Left kidney (tissue), 2 donors: ENCODE measurements around the gene RAB11B. TPM values are rescaled to one million over a fixed set of nuclear protein-coding genes. Genes with fewer than 3 reads are reported as not detected.
A peak's percentile ranks its signal among the peaks of the same experiment; 100 is the strongest.
"Not testable (repeated sequence)": the region's sequence is repeated elsewhere in the genome, so short reads cannot be mapped to it uniquely, and the experiment has no call there.

ENCODE experiments used
- DNase-seq: peaks from one replicate; pipeline ENCODE4 v3.0.0-alpha.2; 2013
- polyA plus RNA-seq: library from polyadenylated mRNA; unstranded; fragments of 120-200 nt; gene quantifications from one replicate; pipeline ENCODE4 v1.2.1, GENCODE V29; 2013; ENCODE audit not compliant: insufficient read length

RAB11B gene
- polyA plus RNA-seq, 1 donor = 137 TPM

DNA sequence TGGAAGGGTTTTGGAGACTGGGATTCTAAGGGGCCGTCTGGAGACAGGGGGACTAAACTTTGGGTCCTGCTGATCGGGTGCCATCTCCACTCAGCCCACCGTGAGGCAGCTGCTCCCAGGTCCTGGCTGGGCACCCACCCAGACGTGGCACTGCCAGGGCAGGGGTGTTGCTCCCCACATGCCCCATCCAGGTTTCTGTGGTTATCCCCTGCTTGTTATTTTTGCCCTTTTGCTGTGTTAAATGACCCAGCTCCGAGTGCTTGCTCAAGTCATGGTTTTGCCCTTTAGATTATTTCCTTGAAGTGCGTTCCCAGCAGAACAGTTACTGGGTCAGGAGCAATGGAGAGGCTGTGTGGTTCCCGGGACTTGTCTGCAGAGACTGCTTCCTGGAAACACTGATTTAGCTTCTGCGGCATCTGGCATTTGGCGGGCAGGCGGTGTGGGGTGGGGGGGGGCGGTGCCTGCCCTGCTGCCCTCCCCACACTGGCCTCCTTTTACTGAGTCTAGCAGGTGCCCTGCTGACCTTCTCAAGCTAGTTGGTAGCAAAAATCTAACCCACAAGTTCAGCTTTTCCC lies 1.9 kb downstream of the RAB11B start:
- no peak for DNase-seq

- no peak for DNase-seq
Observed at GRCh38 chr19:8393192-8393870, 3.2 kb downstream of the RAB11B start.

DNA sequence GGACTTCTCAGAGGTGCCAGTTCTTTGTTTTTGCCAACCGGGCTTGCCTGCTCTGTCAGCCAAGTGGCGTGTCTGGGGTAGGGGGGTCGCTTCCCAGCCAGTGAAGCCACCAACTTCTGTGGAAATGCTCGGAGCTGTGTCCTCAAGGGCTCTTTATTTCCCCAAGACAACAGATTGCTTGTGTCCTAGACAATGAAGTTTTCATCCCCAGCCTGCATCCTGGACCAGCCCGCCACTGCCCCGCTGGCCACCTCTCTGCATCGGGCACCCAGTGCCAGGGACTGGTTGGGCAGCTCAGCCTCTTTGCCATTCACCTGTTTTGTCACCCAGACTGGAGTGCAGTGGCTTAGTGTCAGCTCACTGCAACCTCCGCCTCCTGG lies 3.7 kb downstream of the RAB11B start:
- DNase-seq = no peak

DNA sequence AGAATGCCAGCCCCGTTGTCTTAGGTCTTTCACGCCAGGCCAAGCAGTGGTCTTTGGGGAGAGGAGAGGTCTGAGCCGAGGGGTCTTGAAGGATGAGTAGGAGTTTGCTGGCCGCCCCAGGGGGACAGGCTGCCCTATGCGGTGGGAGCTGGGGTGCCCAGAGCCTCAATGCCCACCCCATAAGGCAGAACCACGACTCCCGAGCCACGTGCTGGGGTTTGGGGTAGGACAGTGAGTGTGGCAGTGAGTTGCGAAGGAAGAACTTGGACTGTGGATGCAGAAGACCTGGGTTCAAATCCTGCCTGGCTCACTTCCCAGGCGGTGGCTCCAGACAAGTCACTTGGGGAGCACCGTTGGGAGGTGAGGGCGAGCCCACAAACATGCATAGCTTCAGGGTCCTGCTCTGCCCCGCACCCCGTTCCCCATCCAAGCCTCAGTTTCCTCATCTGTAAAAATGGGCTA lies 5.5 kb downstream of the RAB11B start:
- no peak for DNase-seq

DNA sequence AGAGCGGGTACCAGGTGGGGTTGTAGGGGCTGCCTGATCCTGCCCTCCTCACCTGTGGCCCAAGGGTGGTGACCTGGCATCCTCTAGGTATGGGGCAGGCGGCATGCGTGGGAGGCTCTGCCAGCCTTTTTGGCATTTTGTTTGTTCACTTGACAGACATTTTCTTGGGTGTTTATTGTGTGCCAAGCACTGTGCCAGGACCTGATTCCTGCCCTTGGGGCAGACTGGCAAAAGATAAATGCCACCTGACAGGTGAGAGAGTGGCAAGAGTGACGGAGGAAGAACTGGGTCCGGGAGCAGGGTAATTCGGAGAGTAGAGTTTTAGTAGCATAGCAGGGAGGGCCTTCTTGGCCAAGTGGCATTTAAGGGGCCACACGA lies 6.0 kb downstream of the RAB11B start:
- no peak for DNase-seq

DNA sequence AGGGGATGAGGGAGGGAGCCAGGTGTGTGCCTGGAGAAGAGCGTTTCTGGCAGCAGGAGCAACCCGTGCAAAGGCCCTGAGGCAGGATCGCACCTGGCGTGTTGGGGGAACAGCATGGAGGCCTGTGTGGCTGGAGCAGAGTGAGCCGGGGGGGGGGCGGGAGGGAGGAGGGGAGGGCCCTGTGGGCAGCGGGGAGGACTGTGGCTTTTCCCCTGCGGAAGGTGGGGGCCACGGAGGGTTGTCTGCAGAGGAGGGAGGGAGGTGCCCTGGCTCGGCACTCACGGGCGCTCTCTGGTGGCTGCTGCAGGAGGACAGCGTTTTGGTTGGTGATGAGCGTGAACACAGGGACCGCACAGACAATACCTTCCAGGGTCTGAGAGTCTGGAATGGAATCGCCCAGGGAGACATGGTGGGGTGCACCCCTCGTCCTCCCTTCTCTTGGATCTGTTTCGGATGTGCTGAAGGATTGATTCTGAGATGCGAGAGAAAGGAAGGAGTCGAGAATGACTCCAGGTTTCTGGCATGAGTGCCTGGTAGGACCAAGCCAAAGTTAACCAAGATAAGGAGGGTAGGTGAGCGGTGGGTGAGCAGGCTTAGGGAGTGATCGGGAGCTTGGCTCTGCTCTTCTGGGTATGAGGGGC lies 6.5 kb downstream of the RAB11B start:
- DNase-seq = no peak

GRCh38 chr19:8397271-8397670 lies 7.1 kb downstream of the RAB11B start:
- no peak for DNase-seq

GRCh38 chr19:8397746-8398310 lies 7.7 kb downstream of the RAB11B start:
- DNase-seq = no peak

DNA sequence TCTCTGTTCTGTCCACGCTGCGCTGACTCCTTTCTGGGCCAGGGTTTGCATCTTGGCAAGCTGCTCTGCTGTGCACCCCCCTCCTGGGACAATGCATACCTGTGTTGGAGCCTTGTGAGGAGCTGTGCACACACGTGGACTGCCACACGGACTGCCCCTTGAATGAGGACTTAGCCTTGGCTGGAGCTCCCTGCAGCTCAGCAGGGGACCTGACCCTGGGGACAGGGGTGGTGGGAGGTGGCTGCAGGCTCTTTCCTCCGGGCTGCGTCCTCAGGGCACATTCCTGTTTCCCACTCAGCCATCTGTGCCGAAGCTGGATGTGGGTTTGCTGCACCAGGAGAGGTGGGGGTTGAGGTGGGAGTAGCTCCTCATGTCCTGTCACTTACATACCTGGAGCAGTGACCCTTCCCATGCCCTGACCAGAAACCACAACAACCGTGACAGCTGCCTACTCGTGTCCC lies 8.2 kb downstream of the RAB11B start:
- peak; percentile 50 for DNase-seq

- no peak for DNase-seq
Observed at GRCh38 chr19:8399681-8400188, 9.6 kb downstream of the RAB11B start.

DNA sequence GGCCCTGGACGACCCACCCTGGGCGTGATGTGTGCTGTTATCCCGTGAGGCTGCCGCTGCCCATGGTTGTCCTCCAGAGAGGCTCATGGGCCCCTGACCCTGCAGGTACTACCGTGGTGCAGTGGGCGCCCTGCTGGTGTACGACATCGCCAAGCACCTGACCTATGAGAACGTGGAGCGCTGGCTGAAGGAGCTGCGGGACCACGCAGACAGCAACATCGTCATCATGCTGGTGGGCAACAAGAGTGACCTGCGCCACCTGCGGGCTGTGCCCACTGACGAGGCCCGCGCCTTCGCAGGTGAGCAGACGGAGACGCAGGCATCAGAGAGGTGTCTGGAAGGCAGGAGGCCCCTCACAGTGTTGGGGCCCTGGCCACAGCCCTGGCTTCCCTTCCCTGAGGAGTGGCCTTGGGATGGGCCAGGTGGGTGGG lies 11.8 kb downstream of the RAB11B start:
- DNase-seq = no peak

GRCh38 chr19:8403098-8403819 lies 13.1 kb downstream of the RAB11B start:
- DNase-seq = no peak

DNA sequence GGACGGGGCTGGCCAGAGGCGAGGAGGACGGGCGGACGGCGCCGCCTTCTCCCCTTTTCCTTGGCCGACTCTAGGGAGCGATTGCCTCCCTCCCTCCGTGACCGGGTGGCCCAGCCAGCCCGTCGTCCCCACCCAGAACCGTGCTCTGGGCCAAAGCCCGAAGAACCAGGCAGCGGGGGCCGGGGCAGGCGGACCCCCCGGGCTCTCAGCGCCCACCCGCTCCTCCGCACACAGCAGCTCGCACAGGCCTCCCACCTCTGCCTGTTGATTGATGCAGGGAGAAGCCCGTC lies 13.6 kb downstream of the RAB11B start:
- no peak for DNase-seq

DNA sequence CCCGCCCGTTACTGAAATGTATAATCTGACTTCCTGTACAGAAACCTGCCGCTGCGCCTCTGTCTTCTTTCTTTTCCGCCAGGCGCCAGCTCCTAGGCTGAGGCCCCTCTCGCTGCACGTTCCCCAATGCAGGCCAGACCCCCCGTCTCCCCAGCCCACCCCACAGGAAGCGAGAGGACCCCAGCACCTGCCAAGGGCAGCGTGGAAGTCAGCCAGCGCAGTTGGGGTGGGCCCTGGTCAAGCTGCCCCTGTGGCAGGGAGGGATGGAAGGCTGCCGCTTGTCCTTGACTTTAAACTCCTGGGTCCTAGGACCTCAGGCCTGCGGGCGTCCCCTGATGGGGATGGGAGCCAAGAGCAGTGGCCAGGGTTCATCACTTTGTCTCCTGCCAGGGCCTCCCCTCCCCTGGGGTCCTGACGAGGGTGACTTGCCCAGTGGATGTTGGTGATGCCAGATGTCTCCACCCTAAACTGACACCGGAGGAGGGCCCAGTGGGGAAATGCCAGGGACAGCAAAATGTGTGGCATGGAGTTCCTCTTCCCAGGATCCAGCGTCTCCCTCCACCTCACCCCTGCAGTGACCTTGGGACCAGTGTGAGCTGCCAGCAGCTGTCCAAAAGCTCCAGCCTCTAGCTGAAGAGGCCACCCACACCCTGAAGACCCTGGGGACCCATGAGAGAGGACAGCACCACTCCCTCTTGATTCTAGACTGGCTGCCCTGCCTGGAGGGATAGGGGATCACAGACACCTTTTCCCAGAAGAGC lies 14.4 kb downstream of the RAB11B start:
- DNase-seq = no peak

DNA sequence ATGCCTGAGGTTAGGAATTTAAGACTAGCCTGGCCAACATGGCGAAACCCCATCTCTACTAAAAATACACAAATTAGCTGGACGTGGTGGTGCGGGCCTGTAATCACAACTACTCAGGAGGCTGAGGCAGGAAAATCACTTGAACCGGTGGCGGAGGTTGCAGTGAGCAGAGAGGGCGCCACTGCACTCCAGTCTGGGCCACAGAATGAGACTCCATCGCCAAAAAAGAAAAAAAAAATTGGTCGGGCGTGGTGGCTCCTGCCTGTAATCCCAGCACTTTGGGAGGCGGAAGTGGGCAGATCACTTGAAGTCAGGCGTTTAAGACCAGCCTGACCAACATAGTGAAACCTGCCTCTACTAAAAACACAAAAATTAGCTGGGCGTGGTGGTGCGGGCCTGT lies 20.6 kb downstream of the RAB11B start:
- not testable (repeated sequence) for DNase-seq

DNA sequence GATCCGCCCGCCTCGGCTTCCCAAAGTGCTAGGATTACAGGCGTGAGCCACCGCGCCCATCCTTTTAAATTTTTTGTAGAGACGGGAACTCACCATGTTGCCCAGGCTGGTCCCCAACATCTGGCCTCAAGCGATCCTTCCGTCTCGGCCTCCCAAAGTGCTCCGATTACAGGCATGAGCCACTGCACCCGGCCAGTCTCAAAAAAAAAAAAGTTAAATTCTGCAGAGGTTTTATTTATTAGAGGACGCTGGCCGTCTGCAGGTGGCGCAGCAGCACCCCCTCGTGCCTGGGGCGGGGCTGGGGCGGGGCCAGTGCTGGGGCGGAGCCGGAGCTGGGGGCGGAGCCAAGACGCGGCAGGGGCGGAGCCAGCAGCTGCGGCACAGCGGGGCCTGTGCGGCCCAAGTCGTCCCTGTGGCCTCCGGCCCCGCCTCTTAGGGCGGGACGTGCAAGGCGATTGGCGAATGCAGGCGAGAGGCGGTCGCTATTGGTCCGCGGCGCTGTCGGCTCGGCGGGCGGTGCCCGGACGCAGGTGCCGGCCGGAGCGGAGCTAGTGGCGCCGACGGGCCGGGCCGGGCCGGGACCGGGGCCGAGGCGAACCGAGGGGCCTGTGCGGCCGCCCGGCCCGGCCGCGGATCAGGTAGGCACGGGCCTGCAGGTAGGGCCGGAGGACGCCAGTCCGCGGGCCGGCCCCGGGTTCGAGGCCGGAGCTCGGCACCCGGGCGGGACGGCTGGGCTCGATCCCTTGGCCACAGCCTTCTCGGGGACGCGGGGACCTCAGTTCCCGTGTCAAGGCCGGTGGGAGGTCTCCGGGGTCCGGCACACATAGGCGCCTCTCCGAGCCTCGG lies 22.8 kb downstream of the RAB11B start, which contains the start of gene MARCHF2:
MARCHF2 (plus strand) TSS at position 523 of the 846 bp plus-strand sequence. CDS start 8,536 bp downstream, outside the sequence.
- DNase-seq = peak; percentile 93

DNA sequence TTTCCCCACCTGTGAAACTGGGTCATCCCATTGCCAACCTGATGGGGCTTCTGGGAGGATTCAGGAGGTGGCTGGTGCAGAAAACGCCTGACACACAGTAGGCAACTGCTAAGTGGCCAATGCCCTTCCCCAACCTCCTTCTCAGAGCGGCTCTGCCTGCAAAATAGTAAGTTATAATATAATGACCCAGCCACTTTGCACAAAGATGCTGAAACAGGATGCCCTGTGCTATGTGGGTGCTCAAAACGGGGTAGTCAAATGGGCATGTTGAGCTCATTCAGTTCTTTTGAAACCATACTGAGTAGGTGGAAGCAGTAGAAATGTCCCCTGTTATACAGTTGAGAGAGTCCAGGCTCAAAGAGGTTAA lies 23.5 kb downstream of the RAB11B start:
- DNase-seq = no peak

GRCh38 chr19:8416796-8417195 lies 26.6 kb downstream of the RAB11B start:
- DNase-seq = no peak

DNA sequence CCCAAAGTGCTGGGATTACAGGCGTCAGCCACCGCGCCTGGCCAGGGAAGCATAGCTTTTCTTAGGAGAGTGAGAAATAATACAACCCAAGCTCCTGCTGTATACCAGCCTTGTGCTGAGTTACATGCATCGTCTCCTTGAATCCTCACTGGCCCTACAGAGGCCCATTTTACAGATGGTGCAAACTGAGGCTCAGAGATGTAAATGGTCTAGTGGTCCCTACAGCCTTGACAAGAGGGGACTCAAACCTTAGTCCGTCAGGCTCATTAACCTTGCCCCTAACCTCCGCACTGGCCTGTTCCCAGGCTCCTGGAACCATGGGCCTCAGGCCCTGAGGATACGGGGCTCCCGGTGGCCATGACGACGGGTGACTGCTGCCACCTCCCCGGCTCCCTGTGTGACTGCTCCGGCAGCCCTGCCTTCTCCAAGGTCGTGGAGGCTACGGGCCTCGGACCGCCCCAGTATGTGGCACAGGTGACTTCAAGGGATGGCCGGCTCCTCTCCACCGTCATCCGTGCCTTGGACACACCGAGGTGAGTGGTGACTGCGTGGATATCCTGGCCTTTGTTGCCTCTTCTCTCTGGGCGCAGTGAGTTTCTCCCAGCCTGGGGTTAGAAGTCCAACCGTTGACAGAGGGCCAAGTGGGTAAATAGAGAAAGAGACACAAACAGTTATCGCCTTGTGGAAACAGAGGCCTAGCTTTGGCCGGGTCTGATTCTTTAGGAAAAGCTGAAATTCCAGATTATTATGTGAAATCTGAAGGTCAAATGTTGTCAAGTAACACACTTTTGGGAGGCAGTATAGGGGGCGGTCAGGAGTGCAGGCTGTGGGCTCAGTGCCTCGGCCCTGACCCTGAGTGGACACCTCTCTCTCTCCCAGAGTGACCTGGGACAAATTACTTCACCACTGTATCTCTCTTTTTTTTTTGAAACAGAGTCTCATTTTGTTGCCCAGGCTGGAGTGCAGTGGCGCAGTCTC lies 31.6 kb downstream of the RAB11B start:
- no peak for DNase-seq
